GM23338 (cell line): Measurements from ENCODE around the gene SLC17A5. TPM values are rescaled to one million over a fixed set of nuclear protein-coding genes. Genes with fewer than 3 reads are reported as not detected.
"Not testable (repeated sequence)": the region's sequence is repeated elsewhere in the genome, so short reads cannot be mapped to it uniquely, and the experiment has no call there.

Experiments used
- ATAC-seq: fragments of 200-7000 bp; cut with Tn5 transposase; 3 replicates; pipeline ENCODE4 v1.9.1; 2020
- DNase-seq: peaks from one replicate; pipeline ENCODE4 v3.0.0-alpha.2; 2015; ENCODE audit warnings: low spot score
- H2AFZ ChIP-seq: fragments of 200-600 bp; sonication (generic); 2 replicates; pipeline ENCODE4 v1.8.0; 2016; ENCODE audit warnings: antibody characterized with exemption, mild to moderate bottlenecking, moderate library complexity
- H3F3A ChIP-seq: fragments of 200-600 bp; sonication (generic); replicated peaks from 2 replicates; pipeline ENCODE4 v1.8.0; 2017; ENCODE audit warnings: antibody characterized with exemption, mixed run types, low read depth
- H3K27ac ChIP-seq: fragments of 200-600 bp; sonication (generic); 2 replicates; pipeline ENCODE4 v1.6.1; 2016; ENCODE audit warnings: low read depth
- H3K27me3 ChIP-seq: fragments of 200-600 bp; sonication (generic); 2 replicates; pipeline ENCODE4 v1.8.0; 2016; ENCODE audit warnings: mild to moderate bottlenecking, mixed run types, moderate library complexity; ENCODE audit not compliant: insufficient read depth
- H3K36me3 ChIP-seq: fragments of 200-600 bp; sonication (generic); 2 replicates; pipeline ENCODE4 v1.8.0; 2016; ENCODE audit warnings: mild to moderate bottlenecking; ENCODE audit not compliant: insufficient read depth
- H3K4me1 ChIP-seq: fragments of 200-600 bp; sonication (generic); 2 replicates; pipeline ENCODE4 v1.8.0; 2016; ENCODE audit warnings: mild to moderate bottlenecking, moderate library complexity; ENCODE audit not compliant: insufficient read depth
- H3K4me2 ChIP-seq: fragments of 200-600 bp; sonication (generic); 2 replicates; pipeline ENCODE4 v1.7.1; 2017; ENCODE audit warnings: mixed run types
- H3K4me3 ChIP-seq: fragments of 200-600 bp; sonication (generic); 2 replicates; pipeline ENCODE4 v1.6.1; 2016; ENCODE audit warnings: mixed run types
- H3K79me2 ChIP-seq: fragments of 200-600 bp; sonication (generic); replicated peaks from 2 replicates; pipeline ENCODE4 v1.8.0; 2017; ENCODE audit warnings: mild to moderate bottlenecking; ENCODE audit not compliant: insufficient read depth
- H3K9me2 ChIP-seq: fragments of 200-600 bp; sonication (generic); 2 replicates; pipeline ENCODE4 v1.8.0; 2017; ENCODE audit not compliant: insufficient read depth
- H4K20me1 ChIP-seq: fragments of 200-600 bp; sonication (generic); replicated peaks from 2 replicates; pipeline ENCODE4 v1.8.0; 2017; ENCODE audit warnings: mild to moderate bottlenecking; ENCODE audit not compliant: insufficient read depth
- H3K27ac Mint-ChIP-seq: 2 replicates; pipeline ENCODE4 v1.8.0; 2020; ENCODE audit warnings: inconsistent platforms, mild to moderate bottlenecking, moderate library complexity, mixed read lengths
- H3K27me3 Mint-ChIP-seq: 3 replicates; pipeline ENCODE4 v1.8.0; 2022; ENCODE audit warnings: low read depth, mild to moderate bottlenecking, moderate library complexity, mixed read lengths, inconsistent platforms; ENCODE audit not compliant: insufficient read depth, poor library complexity
- H3K36me3 Mint-ChIP-seq: 3 replicates; pipeline ENCODE4 v1.8.0; 2021; ENCODE audit warnings: low read depth, mild to moderate bottlenecking, inconsistent platforms, moderate library complexity, mixed read lengths
- H3K4me1 Mint-ChIP-seq: 3 replicates; pipeline ENCODE4 v1.8.0; 2020; ENCODE audit warnings: mild to moderate bottlenecking, inconsistent platforms, mixed read lengths
- H3K4me3 Mint-ChIP-seq: 3 replicates; pipeline ENCODE4 v1.8.0; 2021; ENCODE audit warnings: moderate library complexity, mild to moderate bottlenecking, inconsistent platforms, mixed read lengths
- H3K9me3 Mint-ChIP-seq: 3 replicates; pipeline ENCODE4 v1.8.0; 2020; ENCODE audit warnings: moderate library complexity, mild to moderate bottlenecking, inconsistent platforms, mixed read lengths
- EZH2 ChIP-seq: fragments of 200-600 bp; sonication (generic); IDR thresholded peaks from one replicate; pipeline ENCODE4 v1.8.0; 2017; ENCODE audit warnings: antibody characterized with exemption, mild to moderate bottlenecking, low read depth; ENCODE audit not compliant: unreplicated experiment
- POLR2AphosphoS5 ChIP-seq: IDR thresholded peaks from 2 replicates; pipeline ENCODE4 v1.6.1; 2016; ENCODE audit warnings: antibody characterized with exemption, low read depth
- REST ChIP-seq: IDR thresholded peaks from one replicate; pipeline ENCODE4 v1.6.1; 2018; ENCODE audit warnings: antibody characterized with exemption; ENCODE audit not compliant: unreplicated experiment
- STAT1 ChIP-seq: IDR thresholded peaks from one replicate; pipeline ENCODE4 v1.6.1; 2016; ENCODE audit warnings: antibody characterized with exemption; ENCODE audit not compliant: unreplicated experiment
- ZNF331 ChIP-seq: fragments of 250-450 bp; sonication (Bioruptor Pico); IDR thresholded peaks from 2 replicates; pipeline ENCODE4 v1.5.0; 2020; ENCODE audit warnings: low read depth, mild to moderate bottlenecking, moderate library complexity
- ZNF462 ChIP-seq: fragments of 250-450 bp; sonication (Bioruptor Pico); IDR thresholded peaks from 2 replicates; pipeline ENCODE4 v1.5.0; 2020; ENCODE audit warnings: mild to moderate bottlenecking, moderate library complexity
- polyA plus RNA-seq: library from polyadenylated mRNA; unstranded; fragments of >200 nt; fragmentation: Nextera tagmentation; extraction: Ambion mirVana; gene quantifications from 2 replicates; pipeline ENCODE4 v1.2.1, GENCODE V29; 2016
- total RNA-seq: library from RNA; depleted of rRNA; stranded (reverse); fragments of >200 nt; shearing (Covaris generic); gene quantifications from 2 replicates; pipeline ENCODE4 v1.2.3, GENCODE V29; 2014

Gene SLC17A5
- total and polyA plus RNA-seq, 2 experiments from 2014 or later, result 9.2 to 17.7 TPM

- H3K9me2 ChIP-seq, result no peaks in the 10 kb centered on the region
- H3K27ac ChIP-seq, result no peak overlapping the region
- H3K9me3 Mint-ChIP-seq, result peaks cover 22% of the 10 kb centered on the region
- TF ChIP-seq STAT1, result no peak
- TF ChIP-seq POLR2AphosphoS5, result no peak
- no peak for TF ChIP-seq ZNF462 (CRISPR knock-in tag)
- no peak for TF ChIP-seq REST
- no peak for TF ChIP-seq ZNF331 (CRISPR knock-in tag)
- no peak for TF ChIP-seq EZH2
- H3K27me3 Mint-ChIP-seq, result no peaks in the 10 kb centered on the region
- no peaks in the 10 kb centered on the region for H3F3A ChIP-seq
- no peak overlapping the region; the same call in 1 of the 2 replicates for H2AFZ ChIP-seq
- H3K27me3 ChIP-seq, result no peaks in the 10 kb centered on the region
- ATAC-seq (no peak), DNase-seq (no peak)
- H4K20me1 ChIP-seq, result no peaks in the 10 kb centered on the region
- no peak overlapping the region for H3K27ac Mint-ChIP-seq
- H3K4me1 ChIP-seq, result no peaks in the 10 kb centered on the region
- H3K36me3 Mint-ChIP-seq, result peaks cover 7% of the 10 kb centered on the region
- H3K79me2 ChIP-seq, result no peaks in the 10 kb centered on the region
- no peak overlapping the region for H3K4me3 ChIP-seq
- H3K4me2 ChIP-seq, result no peak overlapping the region
- H3K36me3 ChIP-seq, result no peaks in the 10 kb centered on the region
- no peaks in the 10 kb centered on the region for H3K4me1 Mint-ChIP-seq
- H3K4me3 Mint-ChIP-seq, result no peak overlapping the region
Measured at GRCh38 chr6:73680289-73680918, 26.6 kb upstream of the SLC17A5 start.

- not testable (repeated sequence) for H3K4me2 ChIP-seq, H3K27me3 Mint-ChIP-seq, H3K27ac ChIP-seq, H3K4me1 Mint-ChIP-seq, DNase-seq, H3K9me2 ChIP-seq, H3K4me3 ChIP-seq, H2AFZ ChIP-seq, H3K27ac Mint-ChIP-seq, H3K27me3 ChIP-seq, H3K4me1 ChIP-seq, H3K4me3 Mint-ChIP-seq, H3K79me2 ChIP-seq, H3K36me3 ChIP-seq, H3K36me3 Mint-ChIP-seq, ATAC-seq, H4K20me1 ChIP-seq, H3F3A ChIP-seq
- H3K9me3 Mint-ChIP-seq, result peaks cover 22% of the 10 kb centered on the region
Measured at GRCh38 chr6:73679846-73680245, 26.1 kb upstream of the SLC17A5 start.
